ENCODE results near the gene DIAPH3.

GRCh38 chr13:59754411-59754810 is 409.3 kb downstream of the DIAPH3 start:
- no peak for TF ChIP-seq CTCF (IDR thresholded peaks at IDR 0.05)
- TF ChIP-seq POLR2A (IDR thresholded peaks at IDR 0.05): no peak
